Measurements from ENCODE around the gene SLC6A19. TPM values are rescaled to one million over a fixed set of nuclear protein-coding genes. Genes with fewer than 3 reads are reported as not detected.

SLC6A19 gene
- total and polyA plus RNA-seq, 2 of the 13 experiments (the other 11 are each of a cell fraction or from before 2014, with no cell fraction given), result 0.02 TPM; not detected in 1

DNA sequence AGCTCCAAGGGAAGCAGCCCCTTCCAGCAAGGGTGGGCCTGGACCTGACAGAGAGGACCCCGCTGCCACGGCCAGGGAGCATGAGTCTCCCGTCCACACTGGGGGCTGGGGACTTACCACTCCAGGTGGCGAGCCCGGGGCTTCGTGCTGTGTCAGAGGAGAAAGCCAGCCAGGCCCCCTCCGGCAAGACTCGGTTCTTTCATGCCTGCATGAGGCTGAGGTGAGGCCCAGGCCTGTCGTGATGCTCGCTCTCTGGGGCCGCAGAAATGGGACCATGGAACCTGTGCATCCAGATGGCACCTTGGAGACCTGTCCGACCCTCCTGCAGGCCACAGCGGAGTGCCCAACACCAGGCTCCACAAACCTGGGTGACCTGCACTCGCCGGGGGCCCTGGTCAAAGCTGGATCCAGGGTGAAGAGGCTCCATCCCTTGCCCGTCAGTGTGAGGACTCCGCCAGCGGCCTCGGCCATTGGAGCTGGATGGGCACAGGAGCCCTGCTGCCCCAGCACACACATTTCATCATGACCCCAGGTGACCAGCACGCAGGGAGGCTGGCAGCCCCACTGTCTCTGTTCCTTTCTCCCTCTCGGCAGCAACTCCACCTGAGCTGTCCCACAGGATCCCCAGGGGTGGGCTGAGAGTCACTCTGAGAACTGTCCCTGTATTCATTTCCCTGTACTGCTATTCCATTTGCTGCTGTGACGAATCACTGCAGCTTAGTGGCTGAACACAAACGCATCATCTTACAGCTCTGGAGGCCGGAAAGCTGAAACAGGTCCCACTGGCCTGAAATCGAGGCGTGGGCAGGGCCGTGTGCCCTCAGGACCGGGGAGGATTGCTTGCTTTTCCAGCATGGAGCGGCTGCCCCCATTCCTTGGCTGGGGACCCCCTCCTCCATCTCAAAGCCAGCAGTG is 48.2 kb downstream of the SLC6A19 start:
- H3K9me3 ChIP-seq (ENCODE audit: low read length), result no peaks in the 10 kb centered on the region
- no peak for DNase-seq (ENCODE audit: low spot score)
- no peak overlapping the region for H3K27ac ChIP-seq (ENCODE audit: extremely low read length, insufficient read depth, low read length)
- ChIA-PET POLR2A (no interaction called here), CTCF (ENCODE audit: low intra/inter-chr PET ratio, low total read pairs) (no interaction called here)
- no peaks in the 10 kb centered on the region for H3K4me1 ChIP-seq (ENCODE audit: insufficient read depth, low read length)
- H3K79me2 ChIP-seq (ENCODE audit: insufficient read depth, low read length), result no peaks in the 10 kb centered on the region
- in situ Hi-C loops (cut with HindIII; ENCODE audit: extremely low pct_ligation_motif_present, low pct_unique_long_range_greater_than_20kb) (no loop called here), intact Hi-C loops (cut with micrococcal nuclease; ENCODE audit: unreplicated experiment) (no loop called here)
- BruUV-seq (replicated peaks), result no TSS peak
- no peaks in the 10 kb centered on the region for H3K36me3 ChIP-seq (replicated peaks in 1 of 2; ENCODE audit: control insufficient read depth in 1 of 2, insufficient read depth in 2 of 2, low read length in 2 of 2)
- H3K4me3 ChIP-seq (replicated peaks in 1 of 3; ENCODE audit: insufficient read depth in 1 of 3, low read depth in 2 of 3, low read length in 3 of 3), result no peak overlapping the region
- peaks cover 7% of the 10 kb centered on the region; the same call in 1 of the 2 replicates for H4K20me1 ChIP-seq (ENCODE audit: insufficient read depth, low read length)
- WGBS (ENCODE audit: low lambda C conversion rate), result 45% methylated on average over 8 of the region's 29 CpGs
- H3K4me2 ChIP-seq (ENCODE audit: low read depth, low read length), result no peak overlapping the region
- ATAC-seq, result no peak
- H2AFZ ChIP-seq (ENCODE audit: low read length), result no peak overlapping the region
- no peak for FAIRE-seq
- TF ChIP-seq NFIB (CRISPR knock-in tag; IDR thresholded peaks at IDR 0.05; ENCODE audit: borderline replicate concordance) (no peak), ZNF430 (CRISPR knock-in tag; IDR thresholded peaks at IDR 0.05) (no peak), SP140L (CRISPR knock-in tag; IDR thresholded peaks at IDR 0.05; ENCODE audit: borderline replicate concordance) (no peak), NONO (IDR thresholded peaks at IDR 0.05) (no peak), NONO (CRISPR knock-in tag; conservative IDR thresholded peaks at IDR 0.05) (no peak), GLMP (CRISPR knock-in tag; IDR thresholded peaks at IDR 0.05; ENCODE audit: borderline replicate concordance) (no peak), ZNF558 (CRISPR knock-in tag; IDR thresholded peaks at IDR 0.05; ENCODE audit: borderline replicate concordance) (no peak), ZNF318 (CRISPR knock-in tag; IDR thresholded peaks at IDR 0.05) (no peak), MIER2 (CRISPR knock-in tag; IDR thresholded peaks at IDR 0.05) (no peak), REPIN1 (CRISPR knock-in tag; IDR thresholded peaks at IDR 0.05; ENCODE audit: borderline replicate concordance, low read depth) (no peak), ZSCAN30 (CRISPR knock-in tag; IDR thresholded peaks at IDR 0.05) (no peak)
- no peak overlapping the region for H3K9ac ChIP-seq (ENCODE audit: insufficient read depth, low read depth, low read length)
- peaks cover 2 to 31% of the 10 kb centered on the region in 2 experiments for H3K27me3 ChIP-seq (ENCODE audit: control insufficient read depth in 1 of 2, insufficient read depth in 2 of 2, low read length in 2 of 2)

All from HepG2 (cell line).